AG20443 (cell line): ENCODE data around the gene AKAP12.
"Not testable (repeated sequence)": the region's sequence is repeated elsewhere in the genome, so short reads cannot be mapped to it uniquely, and the experiment has no call there.

Experiments used
- DNase-seq: peaks from one replicate; pipeline ENCODE4 v3.0.0; 2012; ENCODE audit warnings: low spot score, mixed read lengths

AKAP12 gene

GRCh38 chr6:151341476-151342195 is 101.9 kb downstream of the AKAP12 start:
- no peak for DNase-seq

- not testable (repeated sequence) for DNase-seq
Observed at GRCh38 chr6:151342750-151343149, 103.0 kb downstream of the AKAP12 start.

GRCh38 chr6:151349651-151350270 is 110.0 kb downstream of the AKAP12 start:
- DNase-seq: no peak

GRCh38 chr6:151350442-151351145 is 110.8 kb downstream of the AKAP12 start:
- DNase-seq: no peak

GRCh38 chr6:151351146-151351700 is 111.5 kb downstream of the AKAP12 start:
- no peak for DNase-seq

- DNase-seq: no peak
Observed at GRCh38 chr6:151351731-151352130, 112.0 kb downstream of the AKAP12 start.

GRCh38 chr6:151352410-151353396 is 112.9 kb downstream of the AKAP12 start:
- no peak for DNase-seq

GRCh38 chr6:151353795-151354194 is 114.0 kb downstream of the AKAP12 start:
- no peak for DNase-seq

- DNase-seq: not testable (repeated sequence)
Observed at GRCh38 chr6:151356983-151357382, 117.2 kb downstream of the AKAP12 start.

- no peak for DNase-seq
Observed at GRCh38 chr6:151357758-151358436, 118.1 kb downstream of the AKAP12 start.

- no peak for DNase-seq
Observed at GRCh38 chr6:151358475-151358874, 118.7 kb downstream of the AKAP12 start.

GRCh38 chr6:151359486-151359885 is 119.7 kb downstream of the AKAP12 start:
- DNase-seq: no peak

- DNase-seq: no peak
Observed at GRCh38 chr6:151365233-151365632, 125.5 kb downstream of the AKAP12 start.

GRCh38 chr6:151370509-151371078 is 130.8 kb downstream of the AKAP12 start:
- DNase-seq: no peak

- no peak for DNase-seq
Observed at GRCh38 chr6:151372164-151372563, 132.4 kb downstream of the AKAP12 start.

- DNase-seq: no peak
Observed at GRCh38 chr6:151374036-151374683, 134.4 kb downstream of the AKAP12 start.

- no peak for DNase-seq
Observed at GRCh38 chr6:151375833-151376232, 136.1 kb downstream of the AKAP12 start.

GRCh38 chr6:151376440-151376839 is 136.7 kb downstream of the AKAP12 start:
- DNase-seq: no peak

- DNase-seq: no peak
Observed at GRCh38 chr6:151377095-151377494, 137.3 kb downstream of the AKAP12 start.
